Psoas muscle (tissue), 8 donors: ENCODE measurements around the gene PTOV1. TPM values are rescaled to one million over a fixed set of nuclear protein-coding genes. Genes with fewer than 3 reads are reported as not detected.

ENCODE experiments used
- ATAC-seq, 4 donors: fragments of 200-7000 bp; cut with Tn5 transposase; one replicate each; pipeline ENCODE4 v1.9.1; 2020; ENCODE audit warnings: moderate library complexity in 3 of 4, mild to moderate bottlenecking in 2 of 4
- DNase-seq, 2 donors: peaks; one replicate each; pipeline ENCODE4 v3.0.0-alpha.2; 2020
- H3K27ac ChIP-seq: fragments of 200-600 bp; one replicate; pipeline ENCODE4 v1.8.0; 2022
- H3K27me3 ChIP-seq, 3 donors: fragments of 200-600 bp in 1 of 3; one replicate each; pipeline versions ENCODE4 v1.6.1 to v1.8.0; 2013 to 2022; ENCODE audit warnings: low read length in 2 of 3, mild to moderate bottlenecking in 2 of 3, moderate library complexity in 1 of 3; ENCODE audit not compliant: insufficient read depth in 3 of 3
- H3K36me3 ChIP-seq, 2 donors: fragments of 200-600 bp in 1 of 2; one replicate each; pipeline versions ENCODE4 v1.6.1 to v1.8.0; 2013 to 2022; ENCODE audit warnings: low read depth in 1 of 2, mild to moderate bottlenecking in 1 of 2, moderate library complexity in 1 of 2; ENCODE audit not compliant: insufficient read depth in 1 of 2
- H3K4me1 ChIP-seq: fragments of 200-600 bp; one replicate; pipeline ENCODE4 v1.8.0; 2022
- H3K4me3 ChIP-seq: fragments of 200-600 bp; one replicate; pipeline ENCODE4 v1.8.0; 2022; ENCODE audit warnings: mild to moderate bottlenecking
- H3K9me3 ChIP-seq: fragments of 200-600 bp; one replicate; pipeline ENCODE4 v1.8.0; 2022
- CTCF ChIP-seq: fragments of 200-600 bp; IDR thresholded peaks from one replicate; pipeline ENCODE4 v1.8.0; 2022; ENCODE audit warnings: antibody characterized with exemption
- WGBS, 3 donors: extraction: QIAGEN DNeasy Blood & Tissue Kit; methylation state at CpG; one replicate each; pipeline versions ENCODE4 v1.1.6 to v1.1.7; 2013; 5-methylcytosine and 5-hydroxymethylcytosine counted together
- intact Hi-C, 2 donors: fragments of 100-400 bp; cut with DNase I; formaldehyde crosslinking; loops; one replicate each; pipeline versions ENCODE4 v1.11.0 to v1.14.2; 2022
- polyA plus RNA-seq, 3 donors: library from polyadenylated mRNA; stranded (reverse); fragments of 200-250 nt; gene quantifications; one replicate each; pipeline ENCODE4 v1.2.3, GENCODE V29; 2013
- total RNA-seq, 4 donors: library from RNA; stranded (reverse); fragmentation: NEBNext Ultra II Directional in 2 of 4; extraction: Animal tissue kit (Norgen Biotek cat#: 25700) in 2 of 4; gene quantifications; one replicate each; pipeline versions ENCODE4 v1.2.1 to v1.2.4, GENCODE V29; 2021 to 2023
- donor health status: healthy with polysubstance abuse.
- donor health status: DM: no; HTN: no; CAD: no; lungs with moderate emphysema.
- donor health status: Bipolar disorder and iron deficiency.
- donor health status: healthy.
- donor health status: DM: yes; HTN: yes; CAD: no.
- donor health status: DM: no; HTN: no; CAD: no.
- donor health status: DM: no; HTN: no; CAD: no.
- donor health status: DM: yes; HTN: yes; CAD: no.

The PTOV1 gene
- total and polyA plus RNA-seq, 7 donors: 72.1 to 189 (median 122) TPM

- no peak for TF ChIP-seq CTCF
- Histone ChIP-seq H3K4me1 (peaks cover 21% of the 10 kb centered on the region), H3K9me3 (no peaks in the 10 kb centered on the region), H3K4me3 (no peak overlapping the region), H3K36me3 (peaks cover 7 to 60% of the 10 kb centered on the region in 2 donors), H3K27ac (no peak overlapping the region), H3K27me3 (no peaks in the 10 kb centered on the region)
- ATAC-seq (no peak), DNase-seq (peak in 1 of 2 donors; percentile 47)
- intact Hi-C loops: no loop called here
- WGBS, 3 donors: 82 to 91% (median 88%) methylated on average over 12 of the region's 12 CpGs
Measured at GRCh38 chr19:49855277-49855675, 4.3 kb downstream of the PTOV1 start.

GRCh38 chr19:49855676-49856573, 5.0 kb downstream of the PTOV1 start:
- ATAC-seq: no peak
- intact Hi-C loops: no loop called here
- Histone ChIP-seq H3K36me3 (peaks cover 7 to 67% of the 10 kb centered on the region in 2 donors), H3K4me3 (no peak overlapping the region), H3K9me3 (no peaks in the 10 kb centered on the region), H3K4me1 (peaks cover 21% of the 10 kb centered on the region), H3K27ac (no peak overlapping the region), H3K27me3 (no peaks in the 10 kb centered on the region)
- 74 to 82% (median 81%) methylated on average over 16 to 21 of the region's 21 CpGs for WGBS, 3 donors
- TF ChIP-seq CTCF: no peak
- DNase-seq: no peak

GRCh38 chr19:49856574-49857021, 5.6 kb downstream of the PTOV1 start:
- Histone ChIP-seq H3K4me3 (no peak overlapping the region), H3K4me1 (peaks cover 21% of the 10 kb centered on the region), H3K27me3 (no peaks in the 10 kb centered on the region), H3K27ac (no peak overlapping the region), H3K36me3 (peaks cover 7 to 73% of the 10 kb centered on the region in 2 donors), H3K9me3 (no peaks in the 10 kb centered on the region)
- intact Hi-C loops: no loop called here
- TF ChIP-seq CTCF: no peak
- DNase-seq (peak in 1 of 2 donors; percentile 52), ATAC-seq (no peak)
- WGBS, 3 donors: 90 to 93% (median 92%) methylated on average over 13 to 18 of the region's 18 CpGs

- Histone ChIP-seq H3K36me3 (peaks cover 7 to 80% of the 10 kb centered on the region in 2 donors), H3K4me3 (no peak overlapping the region), H3K27ac (no peak overlapping the region), H3K27me3 (no peaks in the 10 kb centered on the region), H3K4me1 (peaks cover 17% of the 10 kb centered on the region), H3K9me3 (no peaks in the 10 kb centered on the region)
- no peak for TF ChIP-seq CTCF
- 89 to 90% (median 90%) methylated on average over 26 of the region's 26 CpGs for WGBS, 3 donors
- no peak for ATAC-seq
- intact Hi-C loops: no loop called here
- peak in 1 of 2 donors; percentile 48 for DNase-seq
Measured at GRCh38 chr19:49857061-49857837, 6.3 kb downstream of the PTOV1 start.
